Myocyte (in vitro differentiated cells): ENCODE results near the gene MROH8. TPM values are rescaled to one million over a fixed set of nuclear protein-coding genes. Genes with fewer than 3 reads are reported as not detected.
A peak's percentile ranks its signal among the peaks of the same experiment; 100 is the strongest.
"Not testable (repeated sequence)": the region's sequence is repeated elsewhere in the genome, so short reads cannot be mapped to it uniquely, and the experiment has no call there.

Experiments used
- DNase-seq: peaks from one replicate; pipeline ENCODE4 v3.0.0-alpha.2; 2012; ENCODE audit warnings: low read depth
- total RNA-seq: library from RNA; depleted of rRNA; stranded (reverse); fragments of >200 nt; gene quantifications from 2 replicates; pipeline ENCODE4 v1.2.3, GENCODE V29; 2014

Gene MROH8
- total RNA-seq, 1 donor from 2014 or later, result 6.6 TPM

GRCh38 chr20:37155987-37156386 is 23.4 kb downstream of the MROH8 start:
- DNase-seq, result no peak

- no peak for DNase-seq
Observed at GRCh38 chr20:37154684-37155298, 24.6 kb downstream of the MROH8 start.

GRCh38 chr20:37152284-37152683 is 27.1 kb downstream of the MROH8 start:
- DNase-seq, result no peak

- no peak for DNase-seq
Observed at GRCh38 chr20:37151529-37151928, 27.8 kb downstream of the MROH8 start.

- not testable (repeated sequence) for DNase-seq
Observed at GRCh38 chr20:37150864-37151263, 28.5 kb downstream of the MROH8 start.

GRCh38 chr20:37147250-37147649 is 32.1 kb downstream of the MROH8 start:
- no peak for DNase-seq

- DNase-seq, result no peak
Observed at GRCh38 chr20:37144856-37145404, 34.4 kb downstream of the MROH8 start.

- DNase-seq, result peak; percentile 3
Observed at GRCh38 chr20:37142708-37143107, 36.6 kb downstream of the MROH8 start.

GRCh38 chr20:37137547-37137946 is 41.8 kb downstream of the MROH8 start:
- no peak for DNase-seq

GRCh38 chr20:37133952-37134351 is 45.4 kb downstream of the MROH8 start:
- no peak for DNase-seq

- DNase-seq, result peak; percentile 4
Observed at GRCh38 chr20:37131486-37131885, 47.9 kb downstream of the MROH8 start.

GRCh38 chr20:37128803-37129202 is 50.5 kb downstream of the MROH8 start:
- no peak for DNase-seq

GRCh38 chr20:37126290-37126689 is 53.1 kb downstream of the MROH8 start:
- DNase-seq, result not testable (repeated sequence)

- no peak for DNase-seq
Observed at GRCh38 chr20:37123441-37123840, 55.9 kb downstream of the MROH8 start.

- no peak for DNase-seq
Observed at GRCh38 chr20:37120497-37120896, 58.9 kb downstream of the MROH8 start.

- DNase-seq, result no peak
Observed at GRCh38 chr20:37119356-37120036, 59.9 kb downstream of the MROH8 start.

- no peak for DNase-seq
Observed at GRCh38 chr20:37114012-37114411, 65.3 kb downstream of the MROH8 start.

GRCh38 chr20:37111926-37112455 is 67.4 kb downstream of the MROH8 start:
- no peak for DNase-seq

- no peak for DNase-seq
Observed at GRCh38 chr20:37108676-37109075, 70.7 kb downstream of the MROH8 start.

- DNase-seq, result no peak
Observed at GRCh38 chr20:37102571-37102970, 76.8 kb downstream of the MROH8 start.

GRCh38 chr20:37096415-37097041 is 82.8 kb downstream of the MROH8 start:
- no peak for DNase-seq
